ENCODE results near the gene GGTLC2. TPM values are rescaled to one million over a fixed set of nuclear protein-coding genes. Genes with fewer than 3 reads are reported as not detected.
A peak's percentile ranks its signal among the peaks of the same experiment; 100 is the strongest.
"Not testable (repeated sequence)": the region's sequence is repeated elsewhere in the genome, so short reads cannot be mapped to it uniquely, and the experiment has no call there.

Gene GGTLC2
- total RNA-seq, 3 donors from 2014 or later, result not detected

DNA sequence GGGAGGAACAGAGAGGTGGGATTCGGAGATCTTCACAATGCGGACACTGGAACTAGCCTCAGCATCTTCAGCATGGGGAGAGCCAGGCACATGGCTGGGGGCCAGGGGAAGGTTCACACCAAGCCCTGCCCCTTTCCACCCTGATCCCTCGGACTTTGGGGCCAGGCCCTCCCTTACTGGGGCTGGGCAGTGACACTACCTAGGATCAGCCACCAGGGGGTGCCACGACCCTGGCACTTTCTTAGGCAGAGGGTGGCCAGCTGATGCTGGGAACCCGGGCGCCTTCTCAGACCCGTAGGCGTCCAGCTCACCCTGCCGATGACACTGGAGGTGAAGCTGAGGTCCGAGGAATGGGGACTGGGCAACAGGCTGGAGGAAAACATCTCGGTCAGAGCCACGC, 3.5 kb downstream of the GGTLC2 start:
- intact Hi-C loops (cut with DNase I; ENCODE audit: low total_unique reads); H3K27me3 ChIP-seq; H3K4me3 ChIP-seq; H3K4me1 ChIP-seq; H3K9me3 ChIP-seq; H3K36me3 ChIP-seq; H3K27ac ChIP-seq; DNase-seq (ENCODE audit: low spot score in 2 of 2): not testable (repeated sequence)
- peak in 1 of 3 donors; percentile 46 for TF ChIP-seq CTCF (IDR thresholded peaks at IDR 0.05)

DNA sequence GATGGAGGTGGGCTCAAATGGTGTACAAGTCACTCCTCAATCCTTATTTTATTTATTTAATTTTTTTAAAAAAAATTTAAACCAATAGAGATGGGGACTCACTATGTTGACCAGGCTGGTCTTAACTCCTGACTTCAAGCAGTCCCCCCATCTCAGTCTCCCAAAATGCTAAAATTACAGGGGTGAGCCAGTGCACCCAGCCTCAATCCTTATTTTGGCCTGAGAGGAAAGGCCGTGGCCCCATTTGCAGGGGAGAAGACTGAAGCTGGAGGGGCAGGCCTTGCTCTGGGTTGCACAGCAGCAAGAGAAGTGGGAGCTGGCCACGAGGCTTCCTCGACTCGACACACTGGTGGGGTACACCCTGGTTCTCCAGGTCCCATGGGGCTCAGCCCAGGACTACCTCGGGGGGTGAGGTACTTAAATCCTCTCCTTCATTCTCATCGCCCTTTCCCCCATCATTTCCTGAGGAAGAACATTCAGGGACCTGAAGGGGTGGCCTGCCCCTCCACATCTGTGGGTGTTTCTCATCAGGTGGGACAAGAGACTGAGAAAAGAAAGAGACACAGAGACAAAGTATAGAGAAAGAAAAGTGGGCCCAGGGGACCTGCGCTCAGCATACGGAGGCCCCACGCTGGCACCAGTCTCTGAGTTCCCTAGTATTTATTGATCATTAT, 4.6 kb downstream of the GGTLC2 start:
- H3K36me3 ChIP-seq; DNase-seq (ENCODE audit: low spot score in 2 of 2); H3K9me3 ChIP-seq; H3K4me1 ChIP-seq; intact Hi-C loops (cut with DNase I; ENCODE audit: low total_unique reads); H3K27ac ChIP-seq; H3K27me3 ChIP-seq; H3K4me3 ChIP-seq: not testable (repeated sequence)

- H3K27ac ChIP-seq; H3K4me3 ChIP-seq; H3K36me3 ChIP-seq; intact Hi-C loops (cut with DNase I; ENCODE audit: low total_unique reads); DNase-seq (ENCODE audit: low spot score in 2 of 2); H3K9me3 ChIP-seq; H3K27me3 ChIP-seq; H3K4me1 ChIP-seq: not testable (repeated sequence)
These were observed 5.3 kb downstream of the GGTLC2 start for GRCh38 chr22:22649761-22650160.

DNA sequence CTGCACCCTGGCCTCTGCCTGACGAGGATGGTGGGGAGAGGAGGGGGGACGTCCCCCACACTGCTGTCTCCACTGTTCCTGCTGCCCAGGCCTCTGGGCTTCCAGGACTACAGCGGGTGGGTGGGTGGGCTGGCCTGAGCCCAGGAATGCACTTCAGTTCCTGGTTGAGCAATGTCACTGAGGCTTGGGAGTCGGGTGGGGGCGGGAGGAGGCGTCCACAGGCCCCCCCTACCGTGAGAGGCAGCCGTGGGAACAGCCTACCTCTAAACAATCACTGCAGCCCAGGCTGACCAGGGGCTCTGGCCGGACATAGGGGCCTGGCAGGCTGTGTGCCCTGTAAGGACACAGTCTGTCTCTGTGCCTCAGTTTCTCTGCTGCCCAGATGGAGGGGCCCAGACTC, 6.0 kb downstream of the GGTLC2 start:
- H3K4me1 ChIP-seq; H3K4me3 ChIP-seq; H3K9me3 ChIP-seq; DNase-seq (ENCODE audit: low spot score in 2 of 2); H3K27me3 ChIP-seq; H3K27ac ChIP-seq; H3K36me3 ChIP-seq; intact Hi-C loops (cut with DNase I; ENCODE audit: low total_unique reads): not testable (repeated sequence)

DNA sequence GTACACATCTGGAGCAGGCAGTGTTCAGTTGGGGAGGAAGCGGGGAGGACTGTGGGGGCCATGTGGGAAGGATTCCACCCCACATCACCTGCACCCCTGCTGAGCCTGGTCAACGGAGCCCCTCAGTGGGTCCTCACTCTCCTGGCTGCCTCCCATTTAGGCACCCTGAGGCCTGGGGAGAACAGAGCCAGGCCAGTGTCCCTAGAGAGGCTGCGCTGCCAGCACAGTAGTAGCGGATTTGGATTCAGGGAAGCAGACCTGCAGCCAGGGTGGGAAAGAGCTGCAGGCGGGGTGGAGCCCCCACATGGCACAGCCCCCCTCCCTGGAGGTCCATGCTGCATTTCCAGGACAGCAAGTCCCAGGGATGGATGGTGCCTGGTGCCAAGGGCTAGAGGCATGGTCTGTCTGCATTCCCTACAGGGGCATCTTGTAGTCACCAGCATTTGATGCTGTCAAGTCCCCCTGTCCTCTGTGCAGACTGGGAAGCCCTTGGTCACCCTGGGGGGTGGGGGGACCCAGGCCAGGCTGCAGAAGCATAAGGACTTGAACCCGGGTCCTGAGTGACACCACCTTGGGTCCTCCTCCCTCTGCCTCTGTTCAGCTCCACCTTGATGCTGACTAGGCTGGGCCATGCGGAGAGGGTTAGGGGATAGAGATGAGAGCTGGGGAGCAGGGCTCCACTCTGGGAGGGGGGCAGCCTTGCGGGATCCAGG, 6.5 kb downstream of the GGTLC2 start:
- H3K27ac ChIP-seq; DNase-seq (ENCODE audit: low spot score in 2 of 2); H3K27me3 ChIP-seq; H3K36me3 ChIP-seq; H3K9me3 ChIP-seq; H3K4me3 ChIP-seq; intact Hi-C loops (cut with DNase I; ENCODE audit: low total_unique reads); H3K4me1 ChIP-seq: not testable (repeated sequence)

DNA sequence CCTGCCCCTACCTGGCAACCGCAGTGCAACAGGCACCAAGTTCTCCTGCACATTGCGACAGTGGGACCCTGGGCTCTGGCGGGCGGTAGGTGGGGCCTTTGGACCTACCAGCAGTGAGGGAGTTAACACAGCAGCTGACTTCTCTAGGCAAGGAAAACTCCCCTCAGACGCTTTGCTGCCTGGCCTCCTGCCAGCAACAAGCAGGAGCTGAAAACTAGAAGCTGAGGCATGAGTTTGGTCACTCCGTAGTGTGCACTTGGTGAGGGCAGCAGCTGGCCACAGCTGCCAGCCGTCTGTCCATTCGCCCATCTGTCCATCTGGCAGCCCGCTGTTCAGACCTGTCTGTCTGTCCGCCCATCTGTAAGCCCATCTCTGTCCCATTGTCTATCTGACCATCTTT, 7.2 kb downstream of the GGTLC2 start:
- DNase-seq (ENCODE audit: low spot score in 2 of 2); H3K36me3 ChIP-seq; H3K4me1 ChIP-seq; H3K4me3 ChIP-seq; H3K27ac ChIP-seq; intact Hi-C loops (cut with DNase I; ENCODE audit: low total_unique reads); H3K27me3 ChIP-seq; H3K9me3 ChIP-seq: not testable (repeated sequence)

GRCh38 chr22:22652102-22652501, 7.7 kb downstream of the GGTLC2 start:
- H3K4me1 ChIP-seq; intact Hi-C loops (cut with DNase I; ENCODE audit: low total_unique reads); H3K27ac ChIP-seq: not testable (repeated sequence)

GRCh38 chr22:22652573-22652972, 8.2 kb downstream of the GGTLC2 start:
- H3K4me1 ChIP-seq; intact Hi-C loops (cut with DNase I; ENCODE audit: low total_unique reads); DNase-seq (ENCODE audit: low spot score in 2 of 2); H3K27me3 ChIP-seq; H3K27ac ChIP-seq; H3K36me3 ChIP-seq; H3K4me3 ChIP-seq; H3K9me3 ChIP-seq: not testable (repeated sequence)

More at GRCh38 chr22:22652102-22652501, 7.7 kb downstream of the GGTLC2 start:
- not testable (repeated sequence) for H3K36me3 ChIP-seq; DNase-seq (ENCODE audit: low spot score in 2 of 2); H3K9me3 ChIP-seq; H3K27me3 ChIP-seq; H3K4me3 ChIP-seq

DNA sequence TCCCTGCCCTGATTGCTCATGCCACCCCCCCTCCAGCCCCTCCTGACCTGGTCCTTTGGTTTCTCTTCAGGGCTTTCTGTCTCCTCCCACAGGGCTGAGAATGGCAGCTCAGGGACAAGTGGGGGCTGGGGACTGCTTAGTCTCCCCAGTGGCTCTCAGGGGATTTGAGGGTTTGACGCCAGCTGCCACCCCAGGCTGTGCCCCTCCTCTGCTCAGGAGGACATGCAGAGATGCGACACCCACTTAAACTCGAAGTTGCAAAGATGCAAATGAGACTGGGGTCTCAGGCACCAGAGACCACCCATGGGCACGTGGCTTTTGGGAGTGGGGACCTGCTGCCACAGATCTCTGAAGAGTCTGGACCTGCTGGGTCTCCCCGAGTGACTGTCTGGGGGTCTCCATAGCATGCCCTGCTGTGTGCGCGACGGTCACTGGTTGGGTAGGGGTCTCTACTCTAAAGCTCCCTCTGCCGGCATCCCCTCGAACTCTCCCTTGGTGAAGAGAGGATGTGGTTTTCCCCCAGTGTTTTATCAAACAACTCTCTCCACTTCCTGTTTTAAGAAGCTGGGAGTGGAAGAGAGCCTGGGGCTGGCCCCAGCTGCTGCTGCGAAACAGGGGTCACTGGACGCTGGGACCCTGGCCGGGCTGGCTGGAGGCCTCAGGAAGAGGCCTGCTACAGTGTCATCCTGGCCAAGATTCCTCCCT, 9.4 kb downstream of the GGTLC2 start:
- DNase-seq (ENCODE audit: low spot score in 2 of 2); H3K36me3 ChIP-seq; intact Hi-C loops (cut with DNase I; ENCODE audit: low total_unique reads): not testable (repeated sequence)

More for the DNA sequence above, 9.4 kb downstream of the GGTLC2 start:
- H3K4me3 ChIP-seq, H3K4me1 ChIP-seq, H3K27ac ChIP-seq, H3K27me3 ChIP-seq, H3K9me3 ChIP-seq: not testable (repeated sequence)

All from breast epithelium (tissue), 4 donors.